Measurements from ENCODE around the gene CNTFR.
"Not testable (repeated sequence)": the region's sequence is repeated elsewhere in the genome, so short reads cannot be mapped to it uniquely, and the experiment has no call there.

Gene CNTFR

GRCh38 chr9:34589636-34590380 is at the start of gene CNTFR:
TSS of gene CNTFR (minus strand) at chr9:34589724. CDS start at chr9:34568981, 20,743 bp downstream.
- peak; percentile 72 for DNase-seq (ENCODE audit: extremely low spot score)
- ChIA-PET POLR2A (interaction anchor here (1.5 kb wide), 1 partner anchor 11 kb away, joined by 5 read pairs; no protein-coding TSS in a partner anchor), CTCF (no interaction called here)
- TF ChIP-seq L3MBTL2 (conservative IDR thresholded peaks at IDR 0.05): peak; percentile 46; the same call in 1 of the 2 replicates
- TF ChIP-seq SUZ12 (IDR thresholded peaks at IDR 0.05): no peak

- POLR2A ChIA-PET; DNase-seq (ENCODE audit: extremely low spot score): not testable (repeated sequence)
- CTCF ChIA-PET: interaction anchor here (1.2 kb wide), 1 partner anchor 14 kb away, joined by 4 read pairs; no protein-coding TSS in a partner anchor
- TF ChIP-seq ZNF384 (IDR thresholded peaks at IDR 0.05): peak; percentile 72
Observed at GRCh38 chr9:34639322-34639721, 49.8 kb upstream of the CNTFR start.

GRCh38 chr9:34638138-34638445 is 48.6 kb upstream of the CNTFR start:
- ChIA-PET CTCF (interaction anchor here (0.7 to 2.2 kb wide), 3 partner anchors 8 to 63 kb away, joined by 3 to 11 read pairs (median 4); partner anchors contain the start of gene GALT), POLR2A (interaction anchor here (0.7 to 6.0 kb wide), 13 partner anchors 8 to 64 kb away, joined by 3 to 67 read pairs (median 4); partner anchors contain the start of genes DCTN3, GALT, IL11RA and RPP25L)
- no peak for TF ChIP-seq SP1 (IDR thresholded peaks at IDR 0.05)
- DNase-seq (ENCODE audit: extremely low spot score): no peak

- peak; percentile 91 for DNase-seq (ENCODE audit: extremely low spot score)
- POLR2A ChIA-PET: interaction anchor here (0.7 to 6.0 kb wide), 17 partner anchors 9 to 65 kb away, joined by 3 to 67 read pairs (median 4); partner anchors contain the start of genes DCTN3, GALT, IL11RA and RPP25L
- CTCF ChIA-PET: interaction anchor here (0.9 to 2.2 kb wide), 2 partner anchors 9 to 233 kb away, joined by 5 to 11 read pairs; partner anchors contain the start of gene GALT
- peak; percentile 40; the same call in 1 of the 2 replicates for TF ChIP-seq ELF4 (IDR thresholded peaks at IDR 0.05)
- no peak for TF ChIP-seq SUZ12 (IDR thresholded peaks at IDR 0.05)
- no peak for TF ChIP-seq FOXM1 (IDR thresholded peaks at IDR 0.05; ENCODE audit: borderline replicate concordance)
- peak; percentile 67 for TF ChIP-seq L3MBTL2 (conservative IDR thresholded peaks at IDR 0.05)
Observed at GRCh38 chr9:34637356-34638137, 48.0 kb upstream of the CNTFR start, which contains the start of gene SIGMAR1. TSS of gene SIGMAR1 (minus strand) at chr9:34637787. CDS start at chr9:34637697, 90 bp downstream.

- ChIA-PET POLR2A (interaction anchor here (0.7 to 6.0 kb wide), 9 partner anchors 10 to 54 kb away, joined by 3 to 67 read pairs (median 5); partner anchors contain the start of genes DCTN3, GALT, IL11RA and RPP25L), CTCF (interaction anchor here (0.9 to 2.2 kb wide), 2 partner anchors 10 to 233 kb away, joined by 5 to 11 read pairs; partner anchors contain the start of gene GALT)
Observed at GRCh38 chr9:34636791-34637355, 47.3 kb upstream of the CNTFR start.

GRCh38 chr9:34635556-34635955 is 46.0 kb upstream of the CNTFR start:
- TF ChIP-seq HDGF (IDR thresholded peaks at IDR 0.05; ENCODE audit: borderline replicate concordance) (no peak), BHLHE40 (IDR thresholded peaks at IDR 0.05; ENCODE audit: borderline replicate concordance) (no peak), FOXK2 (IDR thresholded peaks at IDR 0.05) (no peak), FOXM1 (IDR thresholded peaks at IDR 0.05; ENCODE audit: borderline replicate concordance) (no peak), SUZ12 (IDR thresholded peaks at IDR 0.05) (no peak), PKNOX1 (IDR thresholded peaks at IDR 0.05) (no peak), ZNF384 (IDR thresholded peaks at IDR 0.05) (no peak), L3MBTL2 (conservative IDR thresholded peaks at IDR 0.05) (no peak), CTBP1 (IDR thresholded peaks at IDR 0.05; ENCODE audit: borderline replicate concordance) (no peak), SP1 (IDR thresholded peaks at IDR 0.05) (no peak), ARNT (IDR thresholded peaks at IDR 0.05) (no peak), TARDBP (IDR thresholded peaks at IDR 0.05) (no peak), LEF1 (IDR thresholded peaks at IDR 0.05; ENCODE audit: borderline replicate concordance) (no peak), ELF4 (IDR thresholded peaks at IDR 0.05) (no peak), NFRKB (IDR thresholded peaks at IDR 0.05) (no peak)
- POLR2A ChIA-PET: interaction anchor here (1.0 to 6.0 kb wide), 3 partner anchors 11 to 66 kb away, joined by 3 to 67 read pairs (median 4); partner anchors contain the start of gene GALT
- CTCF ChIA-PET: interaction anchor here (1.3 to 3.7 kb wide), 3 partner anchors 11 to 67 kb away, joined by 5 to 15 read pairs (median 9); partner anchors contain the start of genes GALT and RPP25L
- no peak for DNase-seq (ENCODE audit: extremely low spot score)

More at GRCh38 chr9:34636791-34637355, 47.3 kb upstream of the CNTFR start:
- DNase-seq (ENCODE audit: extremely low spot score): no peak
- TF ChIP-seq NFRKB (IDR thresholded peaks at IDR 0.05): no peak
- TF ChIP-seq SP1 (IDR thresholded peaks at IDR 0.05): no peak
- peak; percentile 94; the same call in 1 of the 2 replicates for TF ChIP-seq L3MBTL2 (conservative IDR thresholded peaks at IDR 0.05)

- POLR2A ChIA-PET: interaction anchor here (1.0 to 6.0 kb wide), 3 partner anchors 12 to 23 kb away, joined by 3 to 67 read pairs (median 6); partner anchors contain the start of genes GALT and RPP25L
- no peak for DNase-seq (ENCODE audit: extremely low spot score)
- TF ChIP-seq SP1 (IDR thresholded peaks at IDR 0.05) (no peak), BHLHE40 (IDR thresholded peaks at IDR 0.05; ENCODE audit: borderline replicate concordance) (no peak), PKNOX1 (IDR thresholded peaks at IDR 0.05) (no peak), ELF4 (IDR thresholded peaks at IDR 0.05) (no peak), L3MBTL2 (conservative IDR thresholded peaks at IDR 0.05) (no peak), HDGF (IDR thresholded peaks at IDR 0.05; ENCODE audit: borderline replicate concordance) (no peak), NFRKB (IDR thresholded peaks at IDR 0.05) (no peak), FOXK2 (IDR thresholded peaks at IDR 0.05) (no peak), LEF1 (IDR thresholded peaks at IDR 0.05; ENCODE audit: borderline replicate concordance) (no peak), ARNT (IDR thresholded peaks at IDR 0.05) (no peak)
- CTCF ChIA-PET: interaction anchor here (0.8 to 3.7 kb wide), 8 partner anchors 10 to 68 kb away, joined by 3 to 15 read pairs (median 5); partner anchors contain the start of genes DCTN3, GALT and RPP25L
Observed at GRCh38 chr9:34634551-34635248, 45.2 kb upstream of the CNTFR start.
